ENCODE results near the gene BLOC1S3.

DNA sequence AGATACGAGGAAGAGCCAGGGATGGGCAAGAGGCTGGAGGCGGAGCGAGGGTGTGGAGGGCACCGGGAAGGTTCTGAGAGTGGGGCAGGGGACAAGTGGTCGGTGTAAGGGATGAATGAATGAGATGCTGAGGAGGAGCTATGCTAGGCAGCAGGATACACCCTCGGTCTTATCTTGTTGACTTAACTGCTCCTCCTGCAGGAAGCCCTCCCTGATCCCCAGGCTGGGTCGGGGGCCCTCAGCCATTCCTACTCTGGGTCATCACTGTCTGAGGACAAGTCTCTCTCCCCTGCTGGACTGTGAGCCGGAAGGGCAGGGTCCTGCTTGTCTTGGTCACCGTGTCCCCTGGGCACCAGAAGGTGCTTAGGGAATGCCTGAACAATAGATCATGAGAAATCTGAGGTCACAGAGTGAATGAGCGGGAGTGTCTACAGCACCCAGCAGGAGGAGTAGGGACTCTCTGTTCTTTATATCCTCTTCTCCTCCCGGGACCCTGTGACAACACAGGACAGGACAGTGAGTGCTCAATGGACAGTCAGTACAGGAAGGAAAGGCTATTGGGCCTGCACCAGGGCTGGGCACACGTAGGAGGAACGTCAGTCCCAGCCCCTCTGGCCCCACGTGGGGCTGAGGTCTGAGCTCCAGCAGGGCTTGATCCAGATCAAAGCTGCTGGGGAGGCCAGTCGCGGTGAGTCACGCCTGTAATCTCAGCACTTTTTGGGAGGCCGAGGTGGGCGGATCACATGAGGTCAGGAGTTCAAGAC is 24.3 kb upstream of the BLOC1S3 start:
- TF ChIP-seq CTCF (conservative IDR thresholded peaks at IDR 0.05) (no peak), ZFX (IDR thresholded peaks at IDR 0.05) (no peak)

Data from C4-2B (cell line).